PC-9 (cell line): ENCODE data around the gene RAB22A. TPM values are rescaled to one million over a fixed set of nuclear protein-coding genes. Genes with fewer than 3 reads are reported as not detected.

ENCODE experiments used
- Bru-seq: library from RNA; stranded (reverse); fragments of 400-500 nt; gene quantifications from one replicate; lab custom pipeline; 2021; lab: Mats Ljungman, UMichigan
- BruChase-seq, 2 experiments: library from RNA; stranded (reverse); fragments of 400-500 nt; gene quantifications; one replicate each; lab custom pipeline; 2021; lab: Mats Ljungman, UMichigan
- BruUV-seq: library from RNA; stranded (reverse); fragments of 400-500 nt; replicated peaks from 2 replicates; lab custom pipeline; 2021; lab: Mats Ljungman, UMichigan
- CTCF ChIA-PET: fragments of 300-600 bp; sonication (Branson Sonifier 250); formaldehyde crosslinking; loops from one replicate; lab custom pipeline; 2022; ENCODE audit warnings: antibody characterized with exemption; lab: Charles Lee
- POLR2A ChIA-PET: fragments of 300-600 bp; sonication (Branson Sonifier 250); formaldehyde crosslinking; loops from one replicate; lab custom pipeline; 2022; ENCODE audit warnings: antibody characterized with exemption; ENCODE audit not compliant: unreplicated experiment; lab: Charles Lee
- DNase-seq, 2 experiments: peaks; one replicate each; pipeline versions ENCODE4 v3.0.0 to v3.0.0-alpha.2; 2015 to 2022; ENCODE audit warnings: mixed read lengths in 1 of 2
- H2AFZ ChIP-seq: fragments of 200-600 bp; sonication (generic); 2 replicates; pipeline ENCODE4 v1.8.1; 2017; ENCODE audit warnings: antibody characterized with exemption
- H3F3A ChIP-seq: fragments of 200-600 bp; sonication (generic); 2 replicates; pipeline ENCODE4 v1.8.1; 2017; ENCODE audit warnings: antibody characterized with exemption, mild to moderate bottlenecking, low read depth; ENCODE audit not compliant: insufficient read depth
- H3K27ac ChIP-seq: fragments of 200-600 bp; sonication (generic); 2 replicates; pipeline ENCODE4 v1.6.1; 2016; ENCODE audit warnings: mixed run types
- H3K27me3 ChIP-seq: fragments of 200-600 bp; sonication (generic); 2 replicates; pipeline ENCODE4 v1.6.1; 2016; ENCODE audit warnings: low read depth, mixed run types; ENCODE audit not compliant: insufficient read depth
- H3K36me3 ChIP-seq: fragments of 200-600 bp; sonication (generic); 2 replicates; pipeline ENCODE4 v1.6.1; 2016; ENCODE audit warnings: low read depth, mixed run types
- H3K4me1 ChIP-seq: fragments of 200-600 bp; sonication (generic); replicated peaks from 2 replicates; pipeline ENCODE4 v1.6.1; 2016; ENCODE audit warnings: mixed run types; ENCODE audit not compliant: insufficient read depth
- H3K4me2 ChIP-seq: fragments of 200-600 bp; sonication (generic); 2 replicates; pipeline ENCODE4 v1.6.1; 2017; ENCODE audit warnings: mixed run types
- H3K4me3 ChIP-seq: fragments of 200-600 bp; sonication (generic); 2 replicates; pipeline ENCODE4 v1.6.1; 2016; ENCODE audit warnings: mixed run types
- H3K79me2 ChIP-seq: fragments of 200-600 bp; sonication (generic); 2 replicates; pipeline ENCODE4 v1.6.1; 2017; ENCODE audit warnings: low read depth, mixed run types
- H3K9me2 ChIP-seq: fragments of 200-600 bp; sonication (generic); 2 replicates; pipeline ENCODE4 v1.8.1; 2017; ENCODE audit warnings: mild to moderate bottlenecking; ENCODE audit not compliant: insufficient read depth
- H3K9me3 ChIP-seq: fragments of 200-600 bp; sonication (generic); 2 replicates; pipeline ENCODE4 v1.8.1; 2016; ENCODE audit warnings: low read depth; ENCODE audit not compliant: insufficient read depth
- H4K20me1 ChIP-seq: fragments of 200-600 bp; sonication (generic); 2 replicates; pipeline ENCODE4 v1.8.1; 2017; ENCODE audit not compliant: insufficient read depth
- EZH2 ChIP-seq: fragments of 200-600 bp; sonication (generic); IDR thresholded peaks from 2 replicates; pipeline ENCODE4 v1.8.0; 2017; ENCODE audit warnings: antibody characterized with exemption, low read depth
- intact Hi-C: fragments of 100-400 bp; cut with micrococcal nuclease; formaldehyde crosslinking; loops from one replicate; pipeline ENCODE4 v1.10.0; 2022; ENCODE audit not compliant: unreplicated experiment
- long read RNA-seq: library from polyadenylated mRNA; stranded (forward); transcript quantifications from one replicate; pipeline ENCODE4 v2.0.0, GENCODE V29; 2022
- total RNA-seq: library from RNA; stranded (reverse); gene quantifications from 2 replicates; pipeline ENCODE4 v1.2.3, GENCODE V29; 2021
- TF ChIP-seq, protein P1 (sequence below): fragments of 200-600 bp; sonication (generic); conservative IDR thresholded peaks from 2 replicates; pipeline ENCODE4 v1.6.1; 2017; ENCODE audit warnings: mixed run types, antibody characterized with exemption, mild to moderate bottlenecking, moderate library complexity

Gene RAB22A, protein sequence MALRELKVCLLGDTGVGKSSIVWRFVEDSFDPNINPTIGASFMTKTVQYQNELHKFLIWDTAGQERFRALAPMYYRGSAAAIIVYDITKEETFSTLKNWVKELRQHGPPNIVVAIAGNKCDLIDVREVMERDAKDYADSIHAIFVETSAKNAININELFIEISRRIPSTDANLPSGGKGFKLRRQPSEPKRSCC
- total RNA-seq, result 22.6 and 28.9 TPM in 2 replicates
- percentile 94 among the genes with signal in this experiment for Bru-seq, nascent RNA
- BruChase-seq, experiment 1, labeled RNA remaining after a 2-hour chase, result percentile 91 among the genes with signal in this experiment
- percentile 93 among the genes with signal in this experiment for BruChase-seq, experiment 2, labeled RNA remaining after a 6-hour chase
- long read RNA-seq, full-length matches to known transcripts, result 148 of 177 reads
- long read RNA-seq, partial matches to known transcripts, result 4 of 177 reads
- long read RNA-seq, other reads (novel, unspliced or antisense), result 25 of 177 reads

DNA sequence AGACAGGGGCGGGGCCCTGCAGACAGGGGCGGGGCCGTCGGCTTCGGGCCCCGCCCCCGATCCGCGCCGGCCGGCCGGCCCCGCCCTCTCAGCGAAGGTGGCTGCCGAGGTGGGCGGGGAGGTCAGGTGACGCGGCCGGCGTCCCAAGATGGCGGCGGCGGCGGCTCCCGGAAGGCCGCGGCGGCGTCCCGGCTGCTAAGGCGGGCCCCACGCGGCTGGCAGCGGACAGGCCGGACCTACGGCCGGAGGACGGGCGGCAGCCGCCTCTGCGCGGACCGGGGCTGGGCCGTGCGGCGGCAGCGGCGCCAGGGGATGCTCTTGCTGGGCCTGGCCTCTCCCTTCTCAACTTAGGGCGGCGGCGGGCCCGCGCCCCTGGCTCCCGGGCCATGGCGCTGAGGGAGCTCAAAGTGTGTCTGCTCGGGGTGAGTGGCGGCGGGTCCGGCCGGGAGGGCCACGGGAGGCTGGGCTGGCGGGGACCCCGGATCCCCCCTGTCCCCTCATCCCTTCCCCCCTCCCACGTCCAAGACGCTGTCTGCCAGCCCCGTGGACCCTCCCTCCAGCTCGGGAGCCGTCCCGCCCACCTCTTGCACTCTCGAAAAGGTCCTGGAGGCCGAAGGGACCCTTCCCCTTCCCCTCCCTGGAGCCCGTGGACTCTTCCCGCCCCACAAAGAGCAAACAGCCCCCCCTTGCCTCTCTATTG is at the start of gene RAB22A:
TSS of gene RAB22A (plus strand) at position 125 of the 700 bp plus-strand sequence. CDS start at position 387, 262 bp downstream.
- Histone ChIP-seq H3K4me1 (peaks cover 13% of the 10 kb centered on the region), H3K27me3 (no peaks in the 10 kb centered on the region), H3K9me2 (no peaks in the 10 kb centered on the region), H4K20me1 (0 out of 2 replicates have a peak, but pooled peaks cover 4% of the 10 kb centered on the region), H3K27ac (peak within 1 kb of the TSS; percentile 49), H3K36me3 (peaks cover 27% of the 10 kb centered on the region), H3K4me2 (peak within 1 kb of the TSS; percentile 90), H3K9me3 (no peaks in the 10 kb centered on the region), H2AFZ (peak within 1 kb of the TSS; percentile 90), H3K4me3 (peak within 1 kb of the TSS; percentile 94), H3F3A (no peaks in the 10 kb centered on the region), H3K79me2 (peaks cover 38% of the 10 kb centered on the region)
- DNase-seq, result peak; percentile 55 to 83
- CTCF ChIA-PET, result no interaction called here
- no TSS peak for BruUV-seq
- TF ChIP-seq, protein P1, sequence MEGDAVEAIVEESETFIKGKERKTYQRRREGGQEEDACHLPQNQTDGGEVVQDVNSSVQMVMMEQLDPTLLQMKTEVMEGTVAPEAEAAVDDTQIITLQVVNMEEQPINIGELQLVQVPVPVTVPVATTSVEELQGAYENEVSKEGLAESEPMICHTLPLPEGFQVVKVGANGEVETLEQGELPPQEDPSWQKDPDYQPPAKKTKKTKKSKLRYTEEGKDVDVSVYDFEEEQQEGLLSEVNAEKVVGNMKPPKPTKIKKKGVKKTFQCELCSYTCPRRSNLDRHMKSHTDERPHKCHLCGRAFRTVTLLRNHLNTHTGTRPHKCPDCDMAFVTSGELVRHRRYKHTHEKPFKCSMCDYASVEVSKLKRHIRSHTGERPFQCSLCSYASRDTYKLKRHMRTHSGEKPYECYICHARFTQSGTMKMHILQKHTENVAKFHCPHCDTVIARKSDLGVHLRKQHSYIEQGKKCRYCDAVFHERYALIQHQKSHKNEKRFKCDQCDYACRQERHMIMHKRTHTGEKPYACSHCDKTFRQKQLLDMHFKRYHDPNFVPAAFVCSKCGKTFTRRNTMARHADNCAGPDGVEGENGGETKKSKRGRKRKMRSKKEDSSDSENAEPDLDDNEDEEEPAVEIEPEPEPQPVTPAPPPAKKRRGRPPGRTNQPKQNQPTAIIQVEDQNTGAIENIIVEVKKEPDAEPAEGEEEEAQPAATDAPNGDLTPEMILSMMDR, result no peak
- TF ChIP-seq EZH2, result no peak
- POLR2A ChIA-PET, result interaction anchor here (0.6 to 1.1 kb wide), 3 partner anchors 32 to 79 kb away, joined by 3 to 8 read pairs (median 7); partner anchors contain the start of gene VAPB
- intact Hi-C loops, result loop anchor here (1.0 kb wide), 1 partner anchor 80 kb away; the partner anchor contains the start of gene VAPB

DNA sequence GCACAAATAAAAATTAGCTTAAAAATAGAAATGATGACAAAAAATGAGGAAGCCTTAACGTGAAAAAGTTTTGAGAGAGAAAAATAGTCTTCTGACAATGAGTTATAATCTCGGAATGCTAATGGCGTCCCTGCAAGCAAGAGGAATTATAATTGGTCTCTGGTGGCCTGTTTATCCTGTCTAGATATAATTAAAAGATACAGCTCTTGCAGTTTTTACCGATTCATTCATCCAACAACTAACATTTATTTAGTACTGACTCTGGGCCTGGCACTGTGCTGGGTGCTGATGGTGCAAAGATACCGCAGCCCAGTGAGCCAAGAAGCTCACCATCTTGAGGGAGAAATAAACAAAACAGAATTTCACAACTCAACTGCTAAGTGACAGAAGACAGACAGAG is 49.5 kb upstream of the RAB22A start:
- H3K4me3 ChIP-seq, result no peak overlapping the region
- no peak for TF ChIP-seq EZH2
- TF ChIP-seq, protein P1, result no peak
- ChIA-PET CTCF (no interaction called here), POLR2A (no interaction called here)
- no peaks in the 10 kb centered on the region for H3K27me3 ChIP-seq
- no peak for DNase-seq
- peaks cover 10% of the 10 kb centered on the region for H3K4me1 ChIP-seq
- H2AFZ ChIP-seq, result no peak overlapping the region
- intact Hi-C loops, result no loop called here
- no TSS peak for BruUV-seq
- H3K27ac ChIP-seq, result no peak overlapping the region
- H3K79me2 ChIP-seq, result no peaks in the 10 kb centered on the region
- H4K20me1 ChIP-seq, result no peaks in the 10 kb centered on the region
- H3K36me3 ChIP-seq, result no peaks in the 10 kb centered on the region
- H3K9me3 ChIP-seq, result no peaks in the 10 kb centered on the region
- no peaks in the 10 kb centered on the region for H3K9me2 ChIP-seq
- no peak overlapping the region for H3K4me2 ChIP-seq
- no peaks in the 10 kb centered on the region for H3F3A ChIP-seq

DNA sequence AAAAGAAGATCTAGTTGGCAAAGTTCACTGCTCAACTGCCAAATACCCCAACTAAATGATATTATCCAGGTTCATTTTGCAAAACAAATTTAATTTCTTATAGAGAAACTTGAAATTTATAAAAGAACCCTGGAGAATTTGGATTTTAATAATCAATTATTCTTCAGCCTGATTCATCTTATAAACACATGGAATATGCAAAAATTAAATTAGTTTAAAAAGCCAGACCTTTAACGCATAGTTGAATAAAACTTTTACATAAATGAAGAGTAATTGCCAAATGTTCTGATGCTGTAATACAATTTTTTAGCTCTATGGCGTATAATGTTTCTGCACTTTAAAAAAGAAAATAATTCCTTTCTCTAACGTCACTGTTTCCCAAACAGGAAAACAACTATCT is 47.9 kb upstream of the RAB22A start:
- H3K4me2 ChIP-seq, result no peak overlapping the region
- no peak overlapping the region for H3K27ac ChIP-seq
- H3K36me3 ChIP-seq, result no peaks in the 10 kb centered on the region
- no peaks in the 10 kb centered on the region for H3K9me3 ChIP-seq
- no peak overlapping the region for H2AFZ ChIP-seq
- POLR2A ChIA-PET, result no interaction called here
- BruUV-seq, result no TSS peak
- CTCF ChIA-PET, result no interaction called here
- no peaks in the 10 kb centered on the region for H3K27me3 ChIP-seq
- peaks cover 10% of the 10 kb centered on the region for H3K4me1 ChIP-seq
- DNase-seq, result no peak
- H4K20me1 ChIP-seq, result no peaks in the 10 kb centered on the region
- intact Hi-C loops, result no loop called here
- no peaks in the 10 kb centered on the region for H3F3A ChIP-seq
- no peaks in the 10 kb centered on the region for H3K79me2 ChIP-seq
- no peak overlapping the region for H3K4me3 ChIP-seq
- no peaks in the 10 kb centered on the region for H3K9me2 ChIP-seq
- TF ChIP-seq, protein P1, result no peak
